Liver (tissue), 9 donors: ENCODE measurements around the gene ATG9A. TPM values are rescaled to one million over a fixed set of nuclear protein-coding genes. Genes with fewer than 3 reads are reported as not detected.

ENCODE experiments used
- DNase-seq: peaks from one replicate; pipeline ENCODE4 v3.0.0-alpha.2; 2017; ENCODE audit warnings: low spot score
- H3K27ac ChIP-seq, 2 donors: one replicate each; pipeline ENCODE4 v1.7.0; 2013; ENCODE audit warnings: inconsistent platforms in 2 of 2, low read length in 2 of 2, control low read depth in 1 of 2, low read depth in 1 of 2, mild to moderate bottlenecking in 1 of 2
- H3K27me3 ChIP-seq, 4 donors: one replicate each; pipeline versions ENCODE4 v1.6.1 to v1.7.0; 2013; ENCODE audit warnings: low read length in 3 of 4, inconsistent platforms in 1 of 4, mild to moderate bottlenecking in 1 of 4, moderate library complexity in 1 of 4; ENCODE audit not compliant: control insufficient read depth in 4 of 4, insufficient read depth in 4 of 4
- H3K36me3 ChIP-seq, 4 donors: one replicate each; pipeline versions ENCODE4 v1.6.1 to v1.7.0; 2013; ENCODE audit warnings: low read length in 3 of 4, mild to moderate bottlenecking in 3 of 4, low read depth in 1 of 4, moderate library complexity in 1 of 4; ENCODE audit not compliant: control insufficient read depth in 4 of 4, insufficient read depth in 3 of 4
- H3K4me1 ChIP-seq, 4 donors: one replicate each; pipeline versions ENCODE4 v1.6.1 to v1.7.0; 2013; ENCODE audit warnings: low read length in 3 of 4, mild to moderate bottlenecking in 3 of 4, moderate library complexity in 1 of 4; ENCODE audit not compliant: control insufficient read depth in 4 of 4, insufficient read depth in 4 of 4
- H3K4me3 ChIP-seq, 3 donors: one replicate each; pipeline versions ENCODE4 v1.6.1 to v1.7.0; 2013; ENCODE audit warnings: low read length in 3 of 3, control low read depth in 1 of 3, low read depth in 1 of 3, mild to moderate bottlenecking in 1 of 3
- H3K9ac ChIP-seq, 2 donors: one replicate each; pipeline ENCODE4 v1.7.0; 2013; ENCODE audit warnings: low read length in 2 of 2, mild to moderate bottlenecking in 2 of 2, moderate library complexity in 2 of 2, control low read depth in 1 of 2, low read depth in 1 of 2
- H3K9me3 ChIP-seq, 4 donors: one replicate each; pipeline versions ENCODE4 v1.6.1 to v1.7.0; 2013; ENCODE audit warnings: low read length in 3 of 4; ENCODE audit not compliant: control insufficient read depth in 4 of 4
- ATF3 ChIP-seq: IDR thresholded peaks from 2 replicates; pipeline ENCODE4 v1.6.1; 2016; ENCODE audit warnings: antibody characterized with exemption
- CTCF ChIP-seq: fragments of 150-350 bp; IDR thresholded peaks from 2 replicates; pipeline ENCODE4 v1.5.1; 2017; ENCODE audit warnings: improper control_type of control experiment, low read depth, low read length; ENCODE audit not compliant: missing input control
- EGR1 ChIP-seq, 2 donors: IDR thresholded peaks; 2 replicates each; pipeline ENCODE4 v1.6.1; 2016 to 2018; ENCODE audit warnings: antibody characterized with exemption in 2 of 2, low read depth in 2 of 2
- FOXA1 ChIP-seq: IDR thresholded peaks from 2 replicates; pipeline ENCODE4 v1.6.1; 2016; ENCODE audit warnings: antibody characterized with exemption
- FOXA2 ChIP-seq: IDR thresholded peaks from 2 replicates; pipeline ENCODE4 v1.6.1; 2016; ENCODE audit warnings: antibody characterized with exemption
- GABPA ChIP-seq, 2 donors: IDR thresholded peaks in 1 of 2; conservative IDR thresholded peaks in 1 of 2; 2 replicates each; pipeline ENCODE4 v1.6.1; 2016; ENCODE audit warnings: antibody characterized with exemption in 2 of 2, mild to moderate bottlenecking in 1 of 2, moderate library complexity in 1 of 2
- HNF4A ChIP-seq, 2 donors: conservative IDR thresholded peaks; 2 replicates each; pipeline ENCODE4 v1.6.1; 2016; ENCODE audit warnings: antibody characterized with exemption in 2 of 2, mild to moderate bottlenecking in 2 of 2
- HNF4G ChIP-seq: IDR thresholded peaks from 2 replicates; pipeline ENCODE4 v1.6.1; 2016; ENCODE audit warnings: antibody characterized with exemption
- JUND ChIP-seq, 2 donors: IDR thresholded peaks; 2 replicates each; pipeline ENCODE4 v1.6.1; 2016; ENCODE audit warnings: antibody characterized with exemption in 2 of 2
- MAX ChIP-seq: IDR thresholded peaks from 2 replicates; pipeline ENCODE4 v1.6.1; 2016; ENCODE audit warnings: antibody characterized with exemption
- NR2F2 ChIP-seq: IDR thresholded peaks from 2 replicates; pipeline ENCODE4 v1.6.1; 2016; ENCODE audit warnings: antibody characterized with exemption
- RAD21 ChIP-seq, 2 donors: IDR thresholded peaks; 2 replicates each; pipeline ENCODE4 v1.6.1; 2016; ENCODE audit warnings: antibody characterized with exemption in 2 of 2, mild to moderate bottlenecking in 2 of 2
- REST ChIP-seq: IDR thresholded peaks from 2 replicates; pipeline ENCODE4 v1.6.1; 2016; ENCODE audit warnings: antibody characterized with exemption, mild to moderate bottlenecking
- RXRA ChIP-seq, 2 donors: IDR thresholded peaks; 2 replicates each; pipeline ENCODE4 v1.6.1; 2017 to 2018; ENCODE audit warnings: antibody characterized with exemption in 2 of 2, mild to moderate bottlenecking in 1 of 2
- SP1 ChIP-seq: IDR thresholded peaks from 2 replicates; pipeline ENCODE4 v1.6.1; 2018; ENCODE audit warnings: antibody characterized with exemption, mild to moderate bottlenecking
- TAF1 ChIP-seq: conservative IDR thresholded peaks from 2 replicates; pipeline ENCODE4 v1.6.1; 2016; ENCODE audit warnings: antibody characterized with exemption, mild to moderate bottlenecking
- YY1 ChIP-seq: IDR thresholded peaks from 2 replicates; pipeline ENCODE4 v1.6.1; 2016; ENCODE audit warnings: antibody characterized with exemption, mild to moderate bottlenecking
- ZBTB33 ChIP-seq: IDR thresholded peaks from 2 replicates; pipeline ENCODE4 v1.6.1; 2016; ENCODE audit warnings: antibody characterized with exemption
- WGBS: extraction: QIAGEN DNeasy Blood & Tissue Kit; methylation state at CpG from one replicate; pipeline ENCODE4 v1.1.7; 2013; 5-methylcytosine and 5-hydroxymethylcytosine counted together
- polyA plus RNA-seq, 2 donors: library from polyadenylated mRNA; stranded (reverse) in 1 of 2; unstranded in 1 of 2; fragments of 200-250 nt in 1 of 2; fragments of >200 nt in 1 of 2; fragmentation: Nextera tagmentation in 1 of 2; extraction: Ambion mirVana in 1 of 2; gene quantifications; one replicate each; pipeline versions ENCODE4 v1.2.1 to v1.2.3, GENCODE V29; 2013 to 2015
- total RNA-seq, 2 donors: library from RNA; depleted of rRNA; stranded (reverse); fragments of >200 nt; gene quantifications; one replicate each; pipeline ENCODE4 v1.2.3, GENCODE V29; 2014
- donor health status: healthy.
- donor health status: healthy.
- donor health status: healthy.
- donor health status: healthy.
- donor health status: healthy.

ATG9A gene
- total and polyA plus RNA-seq, 4 donors, result 24.3 to 68.1 (median 37.9) TPM

- 94% methylated on average over 7 of the region's 7 CpGs for WGBS
Measured at GRCh38 chr2:219186754-219187456, 42.5 kb downstream of the ATG9A start.

More at GRCh38 chr2:219186754-219187456, 42.5 kb downstream of the ATG9A start:
- Histone ChIP-seq H3K9ac (no peak overlapping the region), H3K27ac (no peak overlapping the region), H3K36me3 (peaks cover 14 to 28% (median 22%) of the 10 kb centered on the region in 4 donors), H3K27me3 (no peaks in the 10 kb centered on the region), H3K9me3 (no peaks in the 10 kb centered on the region), H3K4me1 (no peaks in the 10 kb centered on the region), H3K4me3 (no peak overlapping the region)
- no peak for TF ChIP-seq GABPA (IDR thresholded peaks at IDR 0.05 in 1 of 2, conservative IDR thresholded peaks at IDR 0.05 in 1 of 2)
- TF ChIP-seq RXRA (IDR thresholded peaks at IDR 0.05), result no peak
- no peak for TF ChIP-seq CTCF
- no peak for TF ChIP-seq FOXA2
- no peak for TF ChIP-seq HNF4A (conservative IDR thresholded peaks at IDR 0.05)
- TF ChIP-seq EGR1 (IDR thresholded peaks at IDR 0.05; ENCODE audit: low read depth in 2 of 2), result no peak
- TF ChIP-seq FOXA1, result no peak
- TF ChIP-seq JUND (IDR thresholded peaks at IDR 0.05), result no peak
- TF ChIP-seq TAF1, result no peak
- TF ChIP-seq ATF3, result no peak
- no peak for TF ChIP-seq REST
- no peak for TF ChIP-seq ZBTB33
- TF ChIP-seq MAX, result no peak
- no peak for TF ChIP-seq SP1
- no peak for TF ChIP-seq RAD21 (IDR thresholded peaks at IDR 0.05)
- no peak for TF ChIP-seq YY1
- no peak for TF ChIP-seq NR2F2
- no peak for TF ChIP-seq HNF4G
- DNase-seq, result peak; percentile 21
